ENCODE data around the gene CD82. TPM values are rescaled to one million over a fixed set of nuclear protein-coding genes. Genes with fewer than 3 reads are reported as not detected.

Gene CD82
- polyA plus RNA-seq, 1 donor from 2014 or later, result 0.84 TPM

DNA sequence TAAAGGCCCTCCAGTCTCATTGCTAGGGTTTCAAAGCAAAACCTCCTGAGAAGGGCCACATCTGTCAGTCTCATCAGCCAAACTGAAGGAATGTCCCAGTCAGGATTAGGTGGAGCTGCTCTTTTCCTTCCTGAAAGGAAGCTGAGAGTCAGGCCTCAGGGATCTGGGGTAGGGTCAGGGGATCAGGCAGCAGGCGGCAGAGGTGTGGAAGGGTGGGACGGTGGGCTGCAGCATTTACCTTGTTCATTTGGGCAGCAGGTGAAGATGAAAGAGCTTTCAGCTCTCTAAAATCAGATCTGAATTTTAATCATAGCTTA lies 17.8 kb downstream of the CD82 start (continued):
- TF ChIP-seq MXI1 (conservative IDR thresholded peaks at IDR 0.05; ENCODE audit: poor library complexity, severe bottlenecking), result no peak

DNA sequence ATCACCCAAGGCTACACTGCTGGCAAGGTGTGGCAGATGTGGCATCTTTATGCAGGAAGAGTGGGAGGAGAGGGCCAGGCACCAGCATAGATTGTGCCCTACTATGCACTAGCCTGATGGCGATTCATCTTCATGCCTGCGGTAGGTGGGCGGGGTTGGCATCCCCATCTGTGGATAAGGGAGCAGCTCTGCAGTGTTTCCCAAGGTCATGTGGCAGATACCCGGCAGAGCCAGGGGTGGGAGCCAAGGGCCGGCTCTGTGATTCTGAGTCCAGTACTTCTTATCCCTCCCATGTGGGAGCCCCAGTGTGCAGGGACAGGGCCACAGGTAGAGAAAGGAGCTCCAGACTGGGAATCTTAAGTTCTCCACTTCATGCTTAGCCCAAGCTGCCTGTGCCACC lies 20.0 kb downstream of the CD82 start:
- H3F3A ChIP-seq (ENCODE audit: insufficient read depth, low read length, poor library complexity, severe bottlenecking), result no peaks in the 10 kb centered on the region
- H3K9me3 ChIP-seq (ENCODE audit: low read length), result no peaks in the 10 kb centered on the region
- no peaks in the 10 kb centered on the region for H4K20me1 ChIP-seq (ENCODE audit: insufficient read depth)
- no peaks in the 10 kb centered on the region for H3K36me3 ChIP-seq (ENCODE audit: insufficient read depth, low read length)
- H3K9ac ChIP-seq (ENCODE audit: low read length), result no peak overlapping the region
- H3K79me2 ChIP-seq (replicated peaks; ENCODE audit: insufficient read depth, low read length), result no peaks in the 10 kb centered on the region
- no peak overlapping the region for H3K27ac ChIP-seq (ENCODE audit: low read length)
- H3K9me2 ChIP-seq (ENCODE audit: insufficient read depth, low read length), result no peaks in the 10 kb centered on the region
- no peaks in the 10 kb centered on the region for H3K27me3 ChIP-seq (ENCODE audit: insufficient read depth, low read depth, low read length)
- H2AFZ ChIP-seq (ENCODE audit: low read depth, low read length), result no peak overlapping the region
- TF ChIP-seq POLR2AphosphoS5 (IDR thresholded peaks at IDR 0.05), result no peak
- no peak for TF ChIP-seq REST (IDR thresholded peaks at IDR 0.05; ENCODE audit: borderline replicate concordance)
- TF ChIP-seq MXI1 (conservative IDR thresholded peaks at IDR 0.05; ENCODE audit: poor library complexity, severe bottlenecking), result no peak
- TF ChIP-seq, protein P1, sequence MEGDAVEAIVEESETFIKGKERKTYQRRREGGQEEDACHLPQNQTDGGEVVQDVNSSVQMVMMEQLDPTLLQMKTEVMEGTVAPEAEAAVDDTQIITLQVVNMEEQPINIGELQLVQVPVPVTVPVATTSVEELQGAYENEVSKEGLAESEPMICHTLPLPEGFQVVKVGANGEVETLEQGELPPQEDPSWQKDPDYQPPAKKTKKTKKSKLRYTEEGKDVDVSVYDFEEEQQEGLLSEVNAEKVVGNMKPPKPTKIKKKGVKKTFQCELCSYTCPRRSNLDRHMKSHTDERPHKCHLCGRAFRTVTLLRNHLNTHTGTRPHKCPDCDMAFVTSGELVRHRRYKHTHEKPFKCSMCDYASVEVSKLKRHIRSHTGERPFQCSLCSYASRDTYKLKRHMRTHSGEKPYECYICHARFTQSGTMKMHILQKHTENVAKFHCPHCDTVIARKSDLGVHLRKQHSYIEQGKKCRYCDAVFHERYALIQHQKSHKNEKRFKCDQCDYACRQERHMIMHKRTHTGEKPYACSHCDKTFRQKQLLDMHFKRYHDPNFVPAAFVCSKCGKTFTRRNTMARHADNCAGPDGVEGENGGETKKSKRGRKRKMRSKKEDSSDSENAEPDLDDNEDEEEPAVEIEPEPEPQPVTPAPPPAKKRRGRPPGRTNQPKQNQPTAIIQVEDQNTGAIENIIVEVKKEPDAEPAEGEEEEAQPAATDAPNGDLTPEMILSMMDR (IDR thresholded peaks at IDR 0.05; ENCODE audit: poor library complexity, severe bottlenecking), result no peak
- no peak for TF ChIP-seq SMC3 (conservative IDR thresholded peaks at IDR 0.05; ENCODE audit: poor library complexity)
- H3K4me2 ChIP-seq (ENCODE audit: low read length), result no peak overlapping the region
- H3K4me3 ChIP-seq (ENCODE audit: low read length), result no peak overlapping the region

GRCh38 chr11:44589301-44589700 lies 23.8 kb downstream of the CD82 start:
- Histone ChIP-seq H3K9me2 (ENCODE audit: insufficient read depth, low read length) (no peaks in the 10 kb centered on the region), H3K4me2 (ENCODE audit: low read length) (no peak overlapping the region), H3K27me3 (ENCODE audit: insufficient read depth, low read depth, low read length) (no peaks in the 10 kb centered on the region), H3K4me3 (ENCODE audit: low read length) (no peak overlapping the region), H3K9me3 (ENCODE audit: low read length) (no peaks in the 10 kb centered on the region), H3K27ac (ENCODE audit: low read length) (no peak overlapping the region), H3K79me2 (replicated peaks; ENCODE audit: insufficient read depth, low read length) (no peaks in the 10 kb centered on the region), H3K36me3 (ENCODE audit: insufficient read depth, low read length) (no peaks in the 10 kb centered on the region), H3F3A (ENCODE audit: insufficient read depth, low read length, poor library complexity, severe bottlenecking) (no peaks in the 10 kb centered on the region), H3K9ac (ENCODE audit: low read length) (no peak overlapping the region), H4K20me1 (ENCODE audit: insufficient read depth) (no peaks in the 10 kb centered on the region), H2AFZ (ENCODE audit: low read depth, low read length) (no peak overlapping the region)
- no peak for TF ChIP-seq EP300 (conservative IDR thresholded peaks at IDR 0.05; ENCODE audit: poor library complexity, severe bottlenecking)
- no peak for TF ChIP-seq SMC3 (conservative IDR thresholded peaks at IDR 0.05; ENCODE audit: poor library complexity)
- TF ChIP-seq REST (IDR thresholded peaks at IDR 0.05; ENCODE audit: borderline replicate concordance), result no peak
- TF ChIP-seq, protein P1 (IDR thresholded peaks at IDR 0.05; ENCODE audit: poor library complexity, severe bottlenecking), result no peak
- no peak for TF ChIP-seq RAD21 (conservative IDR thresholded peaks at IDR 0.05)
- TF ChIP-seq MXI1 (conservative IDR thresholded peaks at IDR 0.05; ENCODE audit: poor library complexity, severe bottlenecking), result no peak
- TF ChIP-seq POLR2AphosphoS5 (IDR thresholded peaks at IDR 0.05), result no peak
- no peak for TF ChIP-seq EZH2 (IDR thresholded peaks at IDR 0.05; ENCODE audit: borderline replicate concordance, insufficient read depth, low read length, poor library complexity, severe bottlenecking)
- no peak for TF ChIP-seq TAF1 (IDR thresholded peaks at IDR 0.05; ENCODE audit: low read depth)

Data from neural cell (in vitro differentiated cells).